GM21381 (cell line): ENCODE results near the gene NPHP4.

ENCODE experiments used
- ATAC-seq: cut with Tn5 transposase; IDR thresholded peaks from one replicate; pipeline ENCODE4 v1.9.1; 2021; ENCODE audit warnings: mild to moderate bottlenecking, moderate library complexity; ENCODE audit not compliant: unreplicated experiment

NPHP4 gene

DNA sequence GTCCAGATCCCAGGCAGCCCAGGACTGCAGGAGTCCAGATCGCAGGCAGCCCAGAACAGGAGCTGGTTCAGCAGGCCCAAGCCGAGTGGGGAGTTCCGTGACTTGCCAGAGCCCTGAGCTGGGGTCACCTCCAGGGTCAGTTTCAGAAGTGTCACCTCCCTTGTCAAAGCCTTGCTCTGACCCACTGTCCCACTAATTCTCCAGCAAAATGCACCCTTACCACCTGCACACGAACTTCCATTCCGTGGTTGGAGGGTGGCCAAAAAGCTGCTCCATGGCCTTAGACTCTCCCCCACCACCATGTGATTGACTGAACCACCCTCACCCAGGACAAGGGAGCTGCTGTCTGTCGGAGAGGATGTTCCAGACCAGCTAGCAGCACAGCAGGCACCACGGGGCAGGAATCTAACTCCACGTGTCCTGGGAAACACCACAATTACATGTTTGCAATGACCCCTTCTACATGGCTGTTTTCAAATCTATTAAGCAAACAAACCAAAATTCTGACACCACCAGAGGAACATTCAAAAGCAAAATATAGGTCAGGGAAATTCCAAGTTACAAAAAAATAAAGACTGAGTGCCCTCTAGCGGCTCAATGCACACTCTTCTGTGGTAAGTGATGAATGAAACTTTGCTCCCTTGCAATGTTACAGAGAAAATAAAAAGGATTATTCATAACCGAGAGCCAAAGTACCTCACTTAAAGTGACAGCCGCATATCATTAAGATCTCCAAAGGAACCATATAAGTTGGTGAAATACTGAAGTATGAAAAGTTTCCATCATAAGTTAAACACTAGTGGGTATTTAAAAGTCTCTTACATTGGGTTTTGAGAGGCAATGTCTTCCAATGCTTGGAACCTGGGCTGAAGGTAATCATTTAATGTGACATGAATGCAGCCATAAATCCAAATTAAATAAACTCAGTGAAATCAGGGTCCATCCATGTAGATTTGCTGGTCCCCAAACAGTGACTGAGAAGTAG, 76.3 kb downstream of the NPHP4 start:
- ATAC-seq, result no peak

DNA sequence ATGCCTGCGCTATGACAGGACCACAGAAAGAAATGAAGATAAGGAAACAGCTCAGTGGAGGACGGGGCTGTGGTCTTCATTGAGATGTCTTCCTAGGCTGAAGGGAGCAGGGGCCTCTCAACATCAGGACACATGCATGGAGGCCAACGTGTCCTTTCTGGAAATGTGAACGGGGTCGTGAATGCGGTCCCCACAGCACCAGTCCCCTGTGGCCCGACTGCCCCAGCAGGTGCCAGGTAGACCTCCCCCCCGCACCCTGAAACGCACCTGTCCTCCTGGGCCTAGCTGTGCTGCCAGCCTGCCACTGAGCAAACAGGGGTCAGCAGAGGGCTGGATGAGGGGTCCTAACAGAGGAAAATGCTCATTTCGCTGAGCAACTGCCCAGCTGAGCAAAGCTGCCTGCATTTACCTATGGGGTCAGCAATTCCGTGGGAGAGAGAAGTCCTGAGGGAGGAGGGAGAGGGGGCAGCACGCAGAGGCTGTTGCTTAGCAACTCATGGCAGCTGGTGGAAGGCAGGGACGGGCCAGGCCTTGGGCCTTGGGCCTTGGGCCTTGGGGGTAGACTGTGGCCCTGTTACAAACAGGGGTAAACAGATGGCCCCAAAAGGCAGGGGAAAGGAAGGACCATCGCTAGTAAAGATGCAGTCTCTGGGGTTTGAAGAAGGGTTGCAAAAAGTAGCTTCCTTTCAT, 77.4 kb downstream of the NPHP4 start:
- no peak for ATAC-seq

DNA sequence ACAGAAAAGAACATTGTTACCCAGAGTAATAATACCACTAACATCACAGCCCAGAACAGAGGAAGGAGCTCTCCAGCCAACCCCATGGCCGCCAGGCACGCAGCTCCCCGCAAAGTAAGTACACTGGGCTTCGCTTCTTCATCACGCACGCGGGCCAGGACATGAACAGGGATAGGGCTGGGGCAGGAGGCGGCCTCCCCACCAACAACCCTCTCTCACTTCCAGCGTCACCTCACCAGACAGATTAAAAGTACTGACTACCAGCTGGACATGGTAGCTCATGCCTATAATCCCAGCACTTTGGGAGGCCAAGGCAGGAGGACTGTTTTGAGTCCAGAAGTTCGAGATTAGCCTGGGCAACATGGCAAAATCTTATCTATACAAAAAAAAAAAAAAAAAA, 78.3 kb downstream of the NPHP4 start:
- ATAC-seq, result no peak

DNA sequence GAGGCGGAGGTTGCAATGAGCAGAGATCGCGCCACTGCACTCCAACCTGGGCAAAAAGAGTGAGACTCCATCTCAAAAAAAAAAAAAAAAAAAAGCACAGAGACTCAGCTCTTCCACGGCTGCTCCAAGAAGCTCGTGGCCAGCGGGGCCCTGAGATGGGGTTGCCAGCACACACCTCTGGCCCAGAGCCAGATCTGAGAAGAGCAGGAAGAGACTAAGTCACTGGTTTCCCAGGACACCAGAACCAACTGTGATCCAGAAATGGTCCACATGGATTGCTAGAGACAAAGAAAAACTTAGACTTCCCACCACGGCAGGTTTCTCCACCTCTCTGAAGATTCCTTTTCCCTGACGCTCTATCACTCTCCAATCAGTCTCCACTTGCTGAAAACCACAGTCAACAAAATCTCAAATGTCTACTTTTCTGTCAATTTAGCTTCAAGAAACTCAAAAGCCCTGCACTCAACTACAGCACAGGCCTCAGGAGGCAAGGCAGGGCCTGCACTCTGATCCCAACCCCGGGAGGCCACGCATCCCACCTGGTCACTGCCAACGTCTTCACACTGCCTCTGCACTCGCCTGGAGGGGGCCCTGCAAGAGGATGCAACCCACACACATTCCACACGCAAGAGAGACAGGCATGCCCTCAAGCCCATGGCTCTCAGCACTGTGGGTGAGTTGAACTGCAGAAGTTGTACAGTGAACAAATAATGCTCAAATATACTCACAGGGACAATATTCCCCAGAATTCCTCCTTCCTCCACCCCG, 79.0 kb downstream of the NPHP4 start:
- ATAC-seq, result no peak

DNA sequence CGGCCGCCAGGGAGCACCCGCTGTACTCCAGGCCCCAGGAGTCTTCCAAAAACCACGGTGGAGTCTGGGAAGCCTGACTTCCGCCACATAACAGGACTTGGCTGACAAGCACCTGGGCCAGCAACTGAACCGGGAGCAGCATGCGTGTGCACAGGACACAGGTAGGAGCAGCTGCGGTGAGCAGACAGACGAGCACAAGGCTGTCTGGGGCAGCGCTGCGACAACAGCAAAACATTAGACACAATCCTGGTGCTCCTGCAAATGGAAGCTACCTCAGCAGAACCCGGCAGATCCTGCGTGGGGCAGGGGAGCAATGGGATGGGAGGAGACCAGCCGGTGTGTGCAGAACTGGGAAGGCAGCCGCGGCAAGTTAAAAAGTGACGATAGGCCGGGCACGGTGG, 80.4 kb downstream of the NPHP4 start:
- no peak for ATAC-seq

DNA sequence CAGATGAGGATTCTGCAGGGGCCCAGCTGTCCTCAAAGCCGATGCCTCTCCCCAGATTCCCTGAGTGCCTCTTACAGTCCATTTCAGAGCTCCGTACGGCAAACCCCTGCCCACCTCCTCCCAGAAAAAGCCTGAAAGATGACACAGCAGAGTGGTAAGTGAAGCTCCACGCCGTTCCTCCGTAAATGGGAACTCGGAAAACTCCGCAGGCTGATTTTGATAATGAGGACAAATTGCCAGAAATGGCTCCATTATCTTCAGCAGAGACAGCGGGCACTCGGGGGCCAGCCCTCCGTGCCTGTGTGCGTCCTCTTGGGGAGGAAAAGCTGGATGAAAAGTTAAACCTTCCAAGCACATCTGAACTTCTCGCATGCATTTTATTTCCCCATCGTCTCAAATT, 81.1 kb downstream of the NPHP4 start:
- ATAC-seq, result no peak

DNA sequence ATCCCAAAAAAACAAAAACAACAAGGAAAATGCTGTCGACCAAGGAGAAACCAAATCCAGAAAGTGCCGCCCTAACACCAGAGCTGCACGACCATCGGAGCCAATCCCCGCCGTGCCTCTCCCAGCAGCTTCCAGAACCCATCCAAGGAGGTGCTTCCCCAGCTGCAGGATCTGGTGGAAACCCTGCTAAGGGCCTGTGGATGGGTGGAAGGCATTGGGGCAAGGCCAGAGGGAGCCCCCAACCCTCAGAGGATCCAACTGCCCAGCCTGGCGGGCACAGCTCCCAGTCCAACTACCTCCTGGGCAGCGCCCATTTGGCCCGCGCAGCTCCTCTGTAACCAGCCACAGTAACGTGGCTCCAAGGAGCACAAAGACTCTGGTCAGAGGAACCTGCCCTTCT, 81.6 kb downstream of the NPHP4 start:
- no peak for ATAC-seq

DNA sequence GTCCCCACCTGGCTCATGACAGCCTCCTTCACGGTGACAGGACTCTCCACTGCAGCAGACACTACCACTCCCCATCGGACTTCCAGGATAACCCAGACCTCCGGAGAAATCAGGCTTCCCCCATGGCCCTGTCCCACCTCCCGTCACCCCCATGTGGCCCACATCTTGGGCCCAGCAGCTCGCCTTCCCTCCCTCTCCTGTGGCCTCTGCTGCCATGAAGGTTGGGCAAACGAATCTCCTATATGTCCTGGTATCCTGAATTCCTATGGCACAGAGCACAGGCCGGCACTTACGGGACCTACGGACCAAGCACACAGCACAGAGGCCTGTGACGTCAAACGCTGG, 82.0 kb downstream of the NPHP4 start:
- ATAC-seq, result no peak

DNA sequence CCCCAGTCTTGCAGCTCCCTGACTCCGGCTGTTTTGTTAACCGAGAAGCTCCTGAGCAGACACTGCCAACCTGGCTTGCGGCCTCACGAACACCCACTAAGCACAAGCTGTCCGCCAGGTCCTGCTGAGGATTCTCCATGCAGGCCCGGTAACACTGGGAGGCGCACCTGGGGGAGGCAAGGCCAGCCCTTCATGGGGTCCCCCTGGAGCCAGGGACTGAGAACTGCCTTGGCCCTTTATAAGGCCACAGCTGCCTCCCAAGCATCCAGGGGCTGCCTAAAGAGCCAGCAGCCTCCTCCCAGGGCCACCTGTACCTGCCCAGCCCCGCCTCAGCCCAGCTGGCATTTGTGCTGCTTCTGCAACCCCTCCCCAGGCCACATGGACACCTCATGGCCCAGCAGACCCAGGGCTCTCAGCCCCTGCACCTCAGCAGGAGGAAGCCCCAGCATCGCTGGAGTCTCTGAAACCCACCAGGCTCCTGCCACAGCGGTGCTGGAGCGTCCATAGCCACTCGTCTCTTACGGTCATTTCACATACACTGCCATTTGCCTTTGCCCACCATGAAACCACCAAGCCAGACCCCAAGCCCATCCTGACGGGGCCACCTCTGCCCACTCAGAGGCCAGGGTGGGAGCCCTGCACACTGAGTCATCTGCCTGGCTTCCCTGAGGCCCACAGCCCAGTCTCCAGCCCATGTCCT, 82.5 kb downstream of the NPHP4 start:
- ATAC-seq, result no peak

DNA sequence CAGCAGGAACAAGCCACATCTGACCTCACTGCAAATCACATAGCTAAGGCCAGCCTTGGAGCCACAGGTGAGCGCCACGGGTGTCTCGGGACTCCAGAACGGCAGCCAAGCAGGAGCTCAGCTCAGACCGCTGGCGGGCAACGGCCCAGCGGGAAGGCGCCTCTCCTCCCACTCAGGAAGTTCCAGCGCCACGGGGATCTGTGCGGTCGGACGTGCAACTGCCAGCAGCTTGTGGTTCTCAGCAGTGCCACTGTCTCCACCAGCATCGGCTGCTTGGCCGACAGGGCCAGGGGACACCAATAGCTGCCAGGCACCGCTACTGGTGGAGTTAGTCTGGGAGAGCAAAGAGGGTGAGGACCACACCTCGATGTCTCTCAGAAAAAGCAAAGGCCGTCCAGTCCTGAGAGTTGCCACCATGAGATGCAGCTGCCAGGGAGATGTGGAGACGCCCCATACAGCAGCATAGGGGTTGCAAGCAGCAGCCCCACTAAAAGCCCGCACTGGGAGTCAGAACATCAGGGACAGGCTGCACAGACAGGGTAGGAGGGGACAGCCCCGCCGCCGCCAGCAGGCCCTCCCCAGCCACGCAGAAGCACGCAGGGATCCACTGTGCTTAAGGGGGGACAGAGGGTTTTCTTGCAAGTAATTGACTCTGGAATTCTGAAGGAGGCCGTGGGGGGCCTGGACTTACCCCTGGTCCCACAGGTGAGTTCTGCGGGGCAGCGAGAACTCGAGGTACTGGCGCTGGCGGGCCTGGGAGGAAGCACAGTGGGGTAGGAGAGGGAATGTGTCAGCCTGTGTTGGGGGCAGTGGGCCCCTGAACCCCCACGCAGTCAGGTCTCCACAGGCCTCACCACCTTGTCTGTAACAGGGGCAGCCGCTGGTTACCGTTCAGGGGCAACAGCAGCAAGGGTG, 83.5 kb downstream of the NPHP4 start:
- no peak for ATAC-seq

DNA sequence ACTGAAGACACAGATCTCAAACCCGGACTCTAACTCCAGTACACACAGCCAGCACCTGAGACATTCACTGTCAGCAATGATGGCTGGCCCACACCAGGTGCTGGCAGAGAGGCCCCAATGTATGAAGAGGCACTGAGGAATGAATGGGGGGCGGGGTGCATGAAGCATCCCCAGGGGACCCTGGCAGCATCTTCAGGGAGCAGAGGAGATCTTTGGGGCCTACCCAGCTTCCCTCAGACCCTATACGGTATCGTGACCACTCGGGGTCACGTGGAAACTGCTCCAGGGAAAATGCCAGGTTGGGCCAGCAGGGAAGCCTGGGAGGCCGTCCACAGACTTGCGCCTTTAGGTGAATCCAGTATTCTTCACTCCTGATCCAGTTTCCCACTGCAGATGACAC, 84.3 kb downstream of the NPHP4 start:
- ATAC-seq, result no peak

DNA sequence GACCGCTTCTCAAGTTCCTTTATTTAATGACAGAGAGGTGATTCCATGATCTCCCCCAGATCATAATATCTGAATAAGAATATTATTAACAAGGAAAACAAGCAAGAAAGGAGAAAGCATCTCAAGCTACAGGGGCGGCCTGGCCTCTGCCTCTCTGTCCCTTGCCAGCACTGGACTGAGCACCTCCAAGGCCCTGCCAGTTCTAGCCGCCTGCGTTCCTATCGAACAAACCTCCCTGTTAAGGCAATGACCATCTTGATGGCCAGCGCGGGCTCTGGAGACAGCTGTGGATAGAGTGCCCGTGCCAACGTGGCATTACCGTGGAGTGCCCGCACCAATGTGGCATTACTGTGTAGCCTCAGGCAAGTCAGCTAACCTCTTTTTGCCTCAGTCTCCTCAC, 84.8 kb downstream of the NPHP4 start:
- no peak for ATAC-seq

DNA sequence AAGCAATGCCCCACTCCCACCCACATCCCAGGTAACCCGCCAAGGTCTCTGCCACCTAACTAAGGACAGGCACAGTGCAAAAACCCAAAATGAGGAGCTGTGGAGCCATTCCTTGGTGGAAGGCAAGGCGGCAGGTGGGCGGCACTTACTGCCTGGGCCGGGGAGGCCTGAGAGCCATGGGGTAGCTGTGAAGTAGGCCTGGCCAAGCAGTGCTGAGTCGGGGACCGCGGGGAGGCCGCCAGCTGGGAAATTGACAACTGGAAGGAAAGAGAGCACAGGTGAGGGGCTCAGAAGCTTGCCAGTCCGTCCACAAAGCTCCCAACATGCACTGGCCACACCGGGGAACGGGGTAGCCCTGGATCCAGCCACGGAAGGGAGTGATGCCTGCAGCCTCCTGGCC, 85.3 kb downstream of the NPHP4 start:
- ATAC-seq, result no peak

DNA sequence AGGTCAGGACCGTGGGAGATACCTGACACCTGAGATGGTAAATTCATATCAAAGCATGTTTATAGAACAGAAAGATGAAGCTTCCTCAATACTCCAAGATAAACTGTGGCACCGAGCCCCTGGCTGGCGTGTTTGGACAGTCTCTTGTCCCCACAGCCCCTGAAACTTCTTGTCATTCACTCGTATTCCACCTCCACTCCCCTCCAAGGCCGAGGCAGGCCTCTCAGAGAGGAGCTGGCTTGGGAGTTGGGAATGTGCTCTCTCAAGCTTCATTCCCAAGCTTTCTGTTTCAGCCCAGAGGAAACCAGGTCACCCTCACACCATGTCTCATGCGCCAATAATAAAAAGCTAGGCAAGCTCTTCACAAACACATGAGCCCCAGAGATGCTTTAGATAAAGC, 86.1 kb downstream of the NPHP4 start:
- no peak for ATAC-seq

DNA sequence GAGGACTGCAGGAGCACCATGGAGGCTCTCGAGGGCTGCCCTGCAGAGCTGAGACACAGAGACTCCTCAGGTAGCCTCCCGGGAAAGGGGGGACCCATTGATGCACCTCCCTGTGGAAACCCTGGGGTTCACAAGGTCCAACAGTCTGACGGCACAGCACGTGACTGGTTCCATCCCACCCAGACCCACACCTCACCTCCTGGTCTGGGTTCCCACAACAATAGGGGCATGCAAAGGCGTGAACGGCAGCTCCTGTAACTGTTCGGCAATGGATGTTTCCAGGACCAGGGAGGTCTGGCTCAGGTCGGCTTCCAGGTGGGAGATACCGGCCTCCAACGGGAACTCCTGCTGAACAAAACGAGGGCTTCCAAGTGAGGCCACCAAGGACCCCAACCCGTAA, 86.8 kb downstream of the NPHP4 start:
- ATAC-seq, result no peak

DNA sequence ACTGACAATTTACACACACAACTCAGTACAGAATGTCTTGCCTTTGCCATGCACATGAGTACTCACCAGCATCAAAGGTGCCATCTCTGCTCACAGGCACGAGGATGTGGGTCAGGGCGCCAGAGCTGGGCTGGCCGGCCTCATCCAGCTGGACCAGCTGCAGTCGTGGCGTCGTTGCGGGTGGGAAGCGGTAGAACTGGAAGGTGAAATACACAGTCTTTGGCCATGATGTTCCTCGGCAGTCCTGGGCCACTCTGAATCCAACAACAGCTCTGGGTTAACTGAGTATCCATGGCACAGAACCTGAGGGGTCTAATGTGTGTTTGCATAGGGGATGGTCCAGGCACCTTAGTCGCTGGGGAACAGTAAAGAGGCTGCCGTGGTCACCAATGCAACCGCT, 87.7 kb downstream of the NPHP4 start:
- ATAC-seq, result no peak

DNA sequence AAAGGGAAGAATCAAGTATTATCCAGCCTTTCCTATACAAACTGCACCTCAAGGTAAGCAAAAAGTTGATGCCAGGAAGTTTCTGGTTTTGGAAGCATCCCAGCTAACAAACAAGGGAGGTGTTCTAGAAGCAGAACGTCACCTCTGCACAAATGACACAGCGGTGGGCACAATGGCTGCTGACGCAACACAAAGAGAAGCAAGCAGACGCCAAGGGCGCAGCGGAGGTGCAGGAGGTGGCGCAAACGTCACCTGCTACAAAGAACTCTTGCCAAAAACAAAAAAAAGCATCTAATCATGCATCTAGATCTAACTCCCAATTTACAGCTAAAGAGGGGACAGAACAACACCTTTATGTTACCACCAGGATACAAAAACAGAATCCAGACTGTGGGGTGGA, 88.5 kb downstream of the NPHP4 start:
- ATAC-seq, result no peak

DNA sequence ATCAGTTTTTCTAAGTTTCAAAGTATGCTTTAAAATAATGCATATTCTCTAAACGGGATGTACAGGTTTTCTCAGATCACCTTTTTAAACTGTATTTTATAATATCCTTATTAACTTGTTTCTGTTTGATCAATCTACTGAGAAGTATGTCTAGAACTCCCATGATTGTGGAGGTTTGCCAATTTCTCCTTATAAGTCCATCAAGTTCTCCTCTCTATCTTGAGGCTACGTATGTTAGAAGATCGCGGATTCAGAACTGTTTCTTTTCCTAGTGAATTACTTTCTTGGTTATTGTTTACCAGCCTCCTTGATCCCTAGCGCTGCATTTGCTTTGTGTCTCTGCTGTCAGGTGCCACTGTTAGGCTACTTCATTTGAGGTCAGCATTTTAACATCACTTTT, 89.2 kb downstream of the NPHP4 start:
- no peak for ATAC-seq

DNA sequence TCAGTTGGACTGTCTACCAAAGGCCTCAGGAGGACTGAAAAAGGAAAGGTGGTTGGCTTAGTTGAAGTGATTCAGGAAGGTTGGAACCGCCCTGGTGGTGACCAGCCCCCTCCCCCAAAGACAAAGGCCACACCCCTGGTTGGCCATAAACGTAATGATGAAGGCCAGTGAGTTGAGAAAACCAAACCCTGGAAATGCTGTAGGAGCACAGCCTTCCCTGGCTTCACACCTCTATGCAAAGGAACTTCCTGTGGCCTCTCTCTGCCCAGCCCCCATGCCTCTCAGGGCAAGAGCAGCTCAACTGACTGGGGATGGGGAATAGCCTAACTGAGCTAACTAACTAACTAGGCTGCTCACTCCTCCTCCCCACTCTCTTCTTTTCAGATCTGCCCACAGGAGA, 90.4 kb downstream of the NPHP4 start:
- no peak for ATAC-seq

DNA sequence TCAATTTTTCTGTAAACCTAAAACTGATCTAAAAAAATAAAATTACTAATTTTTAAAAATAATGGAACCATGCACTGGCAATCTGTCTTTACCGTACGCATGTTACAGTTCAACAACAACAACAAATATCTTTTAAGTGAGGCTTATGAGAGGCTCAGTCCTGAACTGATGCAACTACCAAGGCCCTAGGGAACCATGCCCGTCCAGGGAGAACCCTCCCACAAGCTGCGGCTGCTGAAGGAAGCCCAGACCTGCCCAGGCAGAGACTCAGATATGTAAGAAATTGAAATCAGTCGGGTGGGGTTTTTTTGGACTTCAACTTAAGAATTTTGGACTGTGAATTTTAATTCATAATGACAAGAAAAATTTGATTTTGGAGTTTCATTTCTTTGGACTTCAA, 91.1 kb downstream of the NPHP4 start:
- no peak for ATAC-seq
